HG03469 (cell line): Measurements from ENCODE around the gene HSPA6.
"Not testable (repeated sequence)": the region's sequence is repeated elsewhere in the genome, so short reads cannot be mapped to it uniquely, and the experiment has no call there.

Experiments used
- ATAC-seq: cut with Tn5 transposase; IDR thresholded peaks from one replicate; pipeline ENCODE4 v1.9.1; 2021; ENCODE audit warnings: mild to moderate bottlenecking, moderate library complexity, moderate number of reproducible peaks; ENCODE audit not compliant: unreplicated experiment

HSPA6 gene

DNA sequence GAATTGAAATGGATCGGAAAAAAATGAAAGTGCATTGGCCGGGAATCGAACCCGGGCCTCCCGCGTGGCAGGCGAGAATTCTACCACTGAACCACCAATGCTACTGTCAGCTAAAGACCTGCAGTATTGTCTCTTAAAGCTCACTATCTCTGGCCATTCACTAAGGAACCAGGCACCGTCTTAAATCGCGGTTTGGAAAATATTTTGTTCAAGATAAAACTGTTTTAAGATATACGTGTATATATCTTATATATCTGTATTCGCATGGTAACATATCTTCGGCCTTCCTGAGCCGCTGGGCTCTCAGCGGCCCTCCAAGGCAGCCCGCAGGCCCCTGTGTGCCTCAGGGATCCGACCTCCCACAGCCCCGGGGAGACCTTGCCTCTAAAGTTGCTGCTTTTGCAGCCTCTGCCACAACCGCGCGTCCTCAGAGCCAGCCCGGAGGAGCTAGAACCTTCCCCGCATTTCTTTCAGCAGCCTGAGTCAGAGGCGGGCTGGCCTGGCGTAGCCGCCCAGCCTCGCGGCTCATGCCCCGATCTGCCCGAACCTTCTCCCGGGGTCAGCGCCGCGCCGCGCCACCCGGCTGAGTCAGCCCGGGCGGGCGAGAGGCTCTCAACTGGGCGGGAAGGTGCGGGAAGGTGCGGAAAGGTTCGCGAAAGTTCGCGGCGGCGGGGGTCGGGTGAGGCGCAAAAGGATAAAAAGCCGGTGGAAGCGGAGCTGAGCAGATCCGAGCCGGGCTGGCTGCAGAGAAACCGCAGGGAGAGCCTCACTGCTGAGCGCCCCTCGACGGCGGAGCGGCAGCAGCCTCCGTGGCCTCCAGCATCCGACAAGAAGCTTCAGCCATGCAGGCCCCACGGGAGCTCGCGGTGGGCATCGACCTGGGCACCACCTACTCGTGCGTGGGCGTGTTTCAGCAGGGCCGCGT lies at the start of gene HSPA6:
Gene HSPA6 (plus strand): TSS at position 724 of the 925 bp plus-strand sequence. CDS start 119 bp downstream, at position 843.
- ATAC-seq, result not testable (repeated sequence)

- ATAC-seq, result not testable (repeated sequence)
Measured at GRCh38 chr1:161477711-161478110, 46.6 kb upstream of the HSPA6 start.

GRCh38 chr1:161478985-161479384 lies 45.4 kb upstream of the HSPA6 start:
- no peak for ATAC-seq

GRCh38 chr1:161480381-161481035 lies 43.8 kb upstream of the HSPA6 start:
- no peak for ATAC-seq

DNA sequence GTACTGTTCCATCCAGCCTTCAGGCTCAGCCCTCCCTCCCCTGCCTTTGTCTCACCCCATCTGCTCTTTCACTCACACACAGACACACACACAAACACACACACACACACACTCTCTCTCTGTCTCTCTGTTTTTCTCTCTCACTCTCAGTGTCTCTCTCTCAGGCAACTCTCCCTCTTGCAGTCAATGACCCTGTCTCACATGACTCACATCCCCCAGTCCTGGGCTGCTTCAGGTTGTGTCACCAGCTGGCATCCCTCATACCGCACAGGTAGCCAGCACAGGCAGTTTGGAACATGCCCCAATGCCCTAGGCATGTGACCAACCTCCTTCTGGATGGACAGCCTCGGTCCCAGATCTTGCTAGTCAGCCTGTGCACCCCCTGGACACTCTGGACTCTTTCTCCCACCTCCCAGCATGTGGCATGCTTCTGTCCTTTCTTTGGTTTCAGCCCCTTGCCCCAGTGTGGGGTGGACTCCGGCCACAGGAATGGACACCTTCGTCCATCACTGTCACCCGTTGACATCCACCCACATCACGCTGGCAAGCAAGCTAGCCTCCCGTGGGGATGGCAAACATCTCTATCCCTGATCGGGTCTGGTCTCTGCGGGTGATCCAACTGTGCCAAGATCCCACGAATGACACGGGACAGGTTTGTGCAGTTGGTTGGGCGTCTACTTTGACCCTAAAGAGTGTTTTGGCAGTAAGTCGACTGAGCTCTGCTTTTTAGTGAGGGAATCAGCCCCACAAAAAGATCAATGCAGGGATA lies 42.5 kb upstream of the HSPA6 start:
- no peak for ATAC-seq

DNA sequence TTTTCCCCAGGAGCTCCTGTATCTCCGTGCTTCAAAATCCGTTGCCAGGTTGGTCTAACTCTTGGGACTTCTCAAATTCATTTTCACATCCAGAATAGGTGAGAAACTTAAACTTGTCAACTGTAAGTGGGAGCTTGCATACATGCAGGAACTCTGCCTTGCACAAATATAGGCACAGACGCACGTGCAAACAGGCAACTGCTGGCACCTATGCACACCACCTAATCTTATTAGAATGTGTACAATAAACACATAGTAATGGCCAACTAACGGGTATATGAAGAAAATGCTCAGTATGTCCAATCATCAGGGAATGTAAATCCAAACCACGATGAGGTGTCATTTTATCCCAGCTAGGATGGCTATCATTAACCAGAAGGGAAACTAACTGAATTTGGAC lies 41.7 kb upstream of the HSPA6 start:
- no peak for ATAC-seq

DNA sequence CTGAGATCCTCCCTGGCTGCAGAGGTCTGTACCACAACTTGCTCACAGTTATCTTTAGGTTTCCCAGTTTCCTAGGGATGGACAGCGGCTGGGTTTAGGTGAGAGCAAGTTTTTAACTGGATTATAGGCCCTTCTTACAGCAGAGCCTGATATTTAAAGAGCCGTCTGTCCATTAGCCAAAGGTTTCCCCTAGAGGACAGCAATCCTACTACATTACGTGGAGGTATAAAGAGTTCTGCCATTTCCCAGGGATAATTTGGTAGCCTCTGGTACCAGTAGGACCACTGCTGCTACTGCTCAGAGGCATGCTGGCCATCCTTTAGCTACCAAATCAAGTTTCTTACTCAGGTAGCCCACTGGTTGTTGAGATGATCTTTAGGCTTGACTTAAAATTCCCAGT lies 41.0 kb upstream of the HSPA6 start:
- no peak for ATAC-seq

DNA sequence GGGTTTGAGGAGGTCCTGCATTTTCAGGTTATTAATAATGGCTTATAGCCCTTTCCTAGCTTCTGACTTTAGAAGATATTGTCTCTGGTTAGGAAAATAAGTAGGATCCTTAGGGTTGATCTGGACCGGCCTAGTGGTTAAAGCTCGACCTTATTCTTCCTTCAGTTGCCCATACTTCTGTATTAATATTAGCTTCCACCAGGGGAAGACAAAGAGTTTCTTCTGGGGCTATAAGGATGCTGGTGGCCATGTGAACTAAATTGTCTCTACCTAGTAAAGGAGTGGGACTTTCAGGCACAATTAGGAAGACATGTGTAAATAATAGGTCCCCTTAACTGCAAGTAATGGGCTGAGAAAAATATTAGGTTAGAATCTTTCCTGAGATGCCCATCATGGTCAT lies 39.7 kb upstream of the HSPA6 start:
- no peak for ATAC-seq

DNA sequence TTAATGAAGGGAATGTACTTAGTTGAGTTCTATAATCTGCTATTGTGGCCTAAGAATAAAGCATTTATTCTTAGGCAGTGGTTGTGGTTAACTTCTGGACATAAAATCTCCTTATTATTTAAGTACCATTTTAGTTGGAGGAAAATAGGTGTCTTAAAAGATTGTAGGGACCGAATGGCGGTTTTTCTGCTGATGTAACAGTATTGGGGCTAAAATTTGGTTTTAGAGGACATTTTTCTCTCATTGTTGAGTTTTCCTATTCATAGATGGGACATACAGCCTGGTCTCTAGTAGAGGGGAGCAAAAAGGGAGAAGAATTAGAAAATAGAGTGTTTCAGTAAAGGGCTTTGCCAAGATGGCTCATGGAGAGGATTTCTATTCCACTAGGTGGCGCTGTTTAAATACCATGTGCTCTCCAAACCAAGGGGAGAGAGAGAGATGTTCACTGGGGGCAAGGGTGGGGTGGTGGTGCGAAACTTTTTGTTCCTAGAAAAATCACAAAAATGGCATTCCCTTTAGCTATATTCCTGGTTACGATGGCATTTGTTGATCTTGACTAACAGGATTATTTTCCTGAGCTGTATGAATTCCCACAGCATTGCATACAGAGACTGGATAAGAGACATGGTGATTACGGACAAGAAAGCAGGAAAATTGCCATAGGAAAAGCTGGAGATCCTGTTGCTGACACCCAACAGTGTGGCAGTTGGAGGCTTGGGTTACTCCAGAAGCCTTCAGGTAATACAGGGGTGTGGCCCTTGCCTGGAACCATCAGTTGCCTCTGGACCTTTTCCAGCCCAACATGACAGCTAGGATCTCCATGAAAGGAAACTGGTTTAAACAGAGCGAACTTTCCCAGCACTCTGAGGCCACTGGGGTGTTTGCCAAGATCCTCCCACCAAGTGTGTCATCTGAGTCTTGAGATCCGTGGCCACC lies 37.3 kb upstream of the HSPA6 start:
- ATAC-seq, result no peak

DNA sequence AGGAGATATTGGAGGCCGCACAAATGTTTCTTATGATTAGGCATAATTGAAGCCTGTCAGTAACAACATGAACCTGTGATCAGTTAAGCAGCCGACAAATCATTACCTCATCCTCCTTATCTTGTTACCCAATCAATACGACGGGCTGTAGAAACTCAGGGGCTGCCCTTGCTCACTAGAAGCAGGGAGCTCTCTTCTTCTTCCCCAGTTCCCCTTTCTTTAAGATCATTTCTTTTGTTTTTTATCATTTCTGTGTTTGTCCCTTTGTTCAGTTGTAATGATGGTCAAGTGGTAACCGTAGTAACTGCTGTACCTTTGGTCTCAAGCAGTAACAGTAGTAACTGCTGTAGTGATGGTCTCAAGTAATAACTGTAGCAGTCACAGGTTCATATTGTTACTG lies 32.9 kb upstream of the HSPA6 start:
- ATAC-seq, result no peak

DNA sequence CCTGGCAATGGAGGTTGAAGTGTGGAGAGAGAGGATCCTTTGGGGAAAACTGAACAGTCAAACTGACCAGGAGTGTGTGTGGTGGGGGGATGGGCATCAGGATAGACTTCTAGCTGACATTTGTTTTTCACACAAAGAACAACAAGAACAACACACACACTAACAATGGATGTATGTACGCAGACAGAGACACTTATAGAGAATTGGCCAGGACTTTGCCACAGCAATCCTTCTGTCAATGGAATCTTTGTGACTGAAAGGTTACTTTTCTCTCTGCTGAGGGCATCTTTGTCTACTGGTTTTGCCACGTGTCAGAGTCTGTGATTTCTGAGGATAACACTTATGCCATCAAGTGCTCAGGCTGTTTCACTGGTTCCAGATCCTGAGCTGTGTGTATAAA lies 31.5 kb upstream of the HSPA6 start:
- no peak for ATAC-seq

DNA sequence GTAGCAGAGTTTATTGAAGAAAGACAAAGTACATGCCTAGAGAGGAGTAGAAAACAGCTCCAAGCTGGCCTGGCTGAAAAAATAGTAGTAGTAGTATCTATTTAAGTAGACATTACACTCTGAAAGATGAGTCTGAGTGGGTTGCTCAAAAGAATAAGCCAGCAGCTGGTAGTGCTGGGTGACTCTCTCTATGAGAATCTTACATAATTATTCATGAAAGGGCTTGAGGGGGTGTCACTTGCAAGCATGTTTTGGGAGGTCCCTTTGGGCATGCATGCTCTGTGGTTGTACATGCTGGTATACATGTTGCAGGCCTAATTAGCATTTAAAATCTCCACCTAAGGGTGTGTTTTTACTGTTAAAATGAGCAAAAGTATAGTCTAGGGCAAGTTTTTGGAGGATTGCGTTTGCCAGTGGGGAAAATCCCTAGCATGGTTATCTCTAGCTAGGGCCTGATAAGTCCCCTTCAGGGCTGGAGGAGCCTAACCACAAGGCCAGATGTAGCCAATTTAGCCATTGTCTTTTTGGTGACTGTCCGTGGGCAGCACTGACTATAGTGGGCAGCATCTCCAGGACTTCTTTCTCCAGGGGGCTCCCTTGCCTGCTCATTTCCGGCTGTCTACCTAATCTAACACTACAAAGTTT lies 30.1 kb upstream of the HSPA6 start:
- no peak for ATAC-seq

GRCh38 chr1:161495490-161495889 lies 28.9 kb upstream of the HSPA6 start:
- no peak for ATAC-seq

GRCh38 chr1:161497961-161498360 lies 26.4 kb upstream of the HSPA6 start:
- no peak for ATAC-seq

- ATAC-seq, result no peak
Measured at GRCh38 chr1:161498646-161499045, 25.7 kb upstream of the HSPA6 start.

- no peak for ATAC-seq
Measured at GRCh38 chr1:161499099-161500039, 25.0 kb upstream of the HSPA6 start.

DNA sequence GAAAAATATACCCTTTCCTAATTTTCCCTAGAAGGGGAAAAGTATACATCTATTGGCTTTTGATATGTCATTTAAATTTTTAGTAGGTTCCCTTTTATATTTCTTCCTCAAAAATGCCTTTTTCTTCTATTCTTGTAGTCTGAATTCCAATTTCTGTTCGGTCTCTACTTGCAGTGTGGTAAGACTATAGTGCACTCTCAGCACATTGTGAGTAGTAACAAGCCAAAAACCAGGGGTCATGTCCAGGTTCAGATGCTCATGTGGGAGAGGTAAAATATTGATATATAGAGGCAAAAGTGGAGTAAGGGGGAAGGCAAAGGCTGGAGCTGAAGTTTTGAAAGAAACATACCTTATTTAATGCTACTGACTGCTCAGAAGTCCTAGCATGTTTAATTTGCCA lies 23.1 kb upstream of the HSPA6 start:
- ATAC-seq, result no peak

DNA sequence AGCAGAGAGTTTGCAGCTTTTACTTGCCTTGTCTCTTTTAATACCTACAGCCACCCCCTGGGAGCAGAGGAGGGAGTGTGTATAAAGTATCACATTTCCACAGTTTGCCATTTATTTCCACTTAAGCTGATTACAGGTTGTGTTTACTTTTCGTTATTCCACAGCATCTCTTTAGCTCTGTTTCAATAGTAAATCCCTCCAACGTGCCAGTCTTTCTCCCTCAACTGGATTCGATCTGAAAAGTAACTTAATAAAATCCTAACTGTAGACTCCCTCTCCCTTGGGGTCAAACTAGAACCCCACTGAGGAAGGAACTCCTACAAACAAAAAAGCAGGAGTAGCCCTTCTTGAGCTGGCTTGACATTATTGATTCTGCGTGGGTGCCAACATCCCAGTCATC lies 22.2 kb upstream of the HSPA6 start:
- no peak for ATAC-seq
